ENCODE measurements around the gene PAPPA. TPM values are rescaled to one million over a fixed set of nuclear protein-coding genes. Genes with fewer than 3 reads are reported as not detected.

The PAPPA gene
- polyA plus RNA-seq, 1 donor from 2014 or later, result 0.41 TPM

DNA sequence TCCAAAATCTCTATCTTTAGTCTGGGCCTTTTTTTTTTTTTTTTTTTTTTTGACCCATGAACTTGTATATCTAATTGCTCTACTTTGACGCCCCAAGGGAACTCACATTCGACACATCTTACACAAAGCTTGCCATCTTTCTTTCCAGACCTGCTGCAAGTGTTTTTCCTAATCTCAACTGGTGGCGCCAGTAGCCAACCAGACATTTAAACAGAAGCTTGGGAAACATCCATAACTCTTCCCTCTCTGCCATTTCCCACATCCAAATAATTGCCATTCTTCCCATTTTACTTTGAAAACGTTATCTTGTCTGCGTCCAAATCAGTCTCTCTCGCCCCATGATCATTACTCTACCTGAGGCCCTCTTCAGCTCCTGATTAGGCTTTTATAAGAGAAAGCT is 130.9 kb downstream of the PAPPA start:
- Histone ChIP-seq H3K9me3 (ENCODE audit: low read length) (no peaks in the 10 kb centered on the region), H3K27me3 (ENCODE audit: insufficient read depth, low read depth, low read length) (peaks cover 24% of the 10 kb centered on the region), H3K9ac (ENCODE audit: low read length) (no peak overlapping the region), H3K4me2 (ENCODE audit: low read length) (no peak overlapping the region), H3K79me2 (replicated peaks; ENCODE audit: insufficient read depth, low read length) (no peaks in the 10 kb centered on the region), H4K20me1 (ENCODE audit: insufficient read depth) (no peaks in the 10 kb centered on the region), H3K9me2 (ENCODE audit: insufficient read depth, low read length) (no peaks in the 10 kb centered on the region), H3K27ac (ENCODE audit: low read length) (no peak overlapping the region), H2AFZ (ENCODE audit: low read depth, low read length) (no peak overlapping the region), H3K4me3 (ENCODE audit: low read length) (no peak overlapping the region), H3K36me3 (ENCODE audit: insufficient read depth, low read length) (no peaks in the 10 kb centered on the region), H3F3A (ENCODE audit: insufficient read depth, low read length, poor library complexity, severe bottlenecking) (no peaks in the 10 kb centered on the region)
- TF ChIP-seq, protein P1, sequence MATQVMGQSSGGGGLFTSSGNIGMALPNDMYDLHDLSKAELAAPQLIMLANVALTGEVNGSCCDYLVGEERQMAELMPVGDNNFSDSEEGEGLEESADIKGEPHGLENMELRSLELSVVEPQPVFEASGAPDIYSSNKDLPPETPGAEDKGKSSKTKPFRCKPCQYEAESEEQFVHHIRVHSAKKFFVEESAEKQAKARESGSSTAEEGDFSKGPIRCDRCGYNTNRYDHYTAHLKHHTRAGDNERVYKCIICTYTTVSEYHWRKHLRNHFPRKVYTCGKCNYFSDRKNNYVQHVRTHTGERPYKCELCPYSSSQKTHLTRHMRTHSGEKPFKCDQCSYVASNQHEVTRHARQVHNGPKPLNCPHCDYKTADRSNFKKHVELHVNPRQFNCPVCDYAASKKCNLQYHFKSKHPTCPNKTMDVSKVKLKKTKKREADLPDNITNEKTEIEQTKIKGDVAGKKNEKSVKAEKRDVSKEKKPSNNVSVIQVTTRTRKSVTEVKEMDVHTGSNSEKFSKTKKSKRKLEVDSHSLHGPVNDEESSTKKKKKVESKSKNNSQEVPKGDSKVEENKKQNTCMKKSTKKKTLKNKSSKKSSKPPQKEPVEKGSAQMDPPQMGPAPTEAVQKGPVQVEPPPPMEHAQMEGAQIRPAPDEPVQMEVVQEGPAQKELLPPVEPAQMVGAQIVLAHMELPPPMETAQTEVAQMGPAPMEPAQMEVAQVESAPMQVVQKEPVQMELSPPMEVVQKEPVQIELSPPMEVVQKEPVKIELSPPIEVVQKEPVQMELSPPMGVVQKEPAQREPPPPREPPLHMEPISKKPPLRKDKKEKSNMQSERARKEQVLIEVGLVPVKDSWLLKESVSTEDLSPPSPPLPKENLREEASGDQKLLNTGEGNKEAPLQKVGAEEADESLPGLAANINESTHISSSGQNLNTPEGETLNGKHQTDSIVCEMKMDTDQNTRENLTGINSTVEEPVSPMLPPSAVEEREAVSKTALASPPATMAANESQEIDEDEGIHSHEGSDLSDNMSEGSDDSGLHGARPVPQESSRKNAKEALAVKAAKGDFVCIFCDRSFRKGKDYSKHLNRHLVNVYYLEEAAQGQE (IDR thresholded peaks at IDR 0.05; ENCODE audit: borderline replicate concordance), result no peak
- no peak for TF ChIP-seq CTCF (IDR thresholded peaks at IDR 0.05; ENCODE audit: poor library complexity, severe bottlenecking)
- TF ChIP-seq EZH2 (IDR thresholded peaks at IDR 0.05; ENCODE audit: borderline replicate concordance, insufficient read depth, low read length, poor library complexity, severe bottlenecking), result no peak
- TF ChIP-seq TAF1 (IDR thresholded peaks at IDR 0.05; ENCODE audit: low read depth), result no peak
- no peak for TF ChIP-seq RAD21 (conservative IDR thresholded peaks at IDR 0.05)
- TF ChIP-seq SMC3 (conservative IDR thresholded peaks at IDR 0.05; ENCODE audit: poor library complexity), result no peak
- no peak for TF ChIP-seq EP300 (conservative IDR thresholded peaks at IDR 0.05; ENCODE audit: poor library complexity, severe bottlenecking)
- TF ChIP-seq POLR2AphosphoS5 (IDR thresholded peaks at IDR 0.05), result no peak
- TF ChIP-seq MXI1 (conservative IDR thresholded peaks at IDR 0.05; ENCODE audit: poor library complexity, severe bottlenecking), result no peak

- Histone ChIP-seq H3K36me3 (ENCODE audit: insufficient read depth, low read length) (no peaks in the 10 kb centered on the region), H3K9me3 (ENCODE audit: low read length) (no peaks in the 10 kb centered on the region), H3K27ac (ENCODE audit: low read length) (no peak overlapping the region), H3K79me2 (replicated peaks; ENCODE audit: insufficient read depth, low read length) (no peaks in the 10 kb centered on the region), H3K4me3 (ENCODE audit: low read length) (no peak overlapping the region), H2AFZ (ENCODE audit: low read depth, low read length) (no peak overlapping the region), H3F3A (ENCODE audit: insufficient read depth, low read length, poor library complexity, severe bottlenecking) (no peaks in the 10 kb centered on the region), H3K4me2 (ENCODE audit: low read length) (no peak overlapping the region), H4K20me1 (ENCODE audit: insufficient read depth) (no peaks in the 10 kb centered on the region), H3K9ac (ENCODE audit: low read length) (no peak overlapping the region), H3K9me2 (ENCODE audit: insufficient read depth, low read length) (no peaks in the 10 kb centered on the region), H3K27me3 (ENCODE audit: insufficient read depth, low read depth, low read length) (peaks cover 32% of the 10 kb centered on the region)
- TF ChIP-seq POLR2AphosphoS5 (IDR thresholded peaks at IDR 0.05), result no peak
- no peak for TF ChIP-seq SMC3 (conservative IDR thresholded peaks at IDR 0.05; ENCODE audit: poor library complexity)
- TF ChIP-seq CTCF (IDR thresholded peaks at IDR 0.05; ENCODE audit: poor library complexity, severe bottlenecking), result no peak
- TF ChIP-seq MXI1 (conservative IDR thresholded peaks at IDR 0.05; ENCODE audit: poor library complexity, severe bottlenecking), result no peak
- TF ChIP-seq, protein P1 (IDR thresholded peaks at IDR 0.05; ENCODE audit: borderline replicate concordance), result no peak
- no peak for TF ChIP-seq EP300 (conservative IDR thresholded peaks at IDR 0.05; ENCODE audit: poor library complexity, severe bottlenecking)
- TF ChIP-seq RAD21 (conservative IDR thresholded peaks at IDR 0.05), result no peak
- TF ChIP-seq EZH2 (IDR thresholded peaks at IDR 0.05; ENCODE audit: borderline replicate concordance, insufficient read depth, low read length, poor library complexity, severe bottlenecking), result no peak
- TF ChIP-seq TAF1 (IDR thresholded peaks at IDR 0.05; ENCODE audit: low read depth), result no peak
Measured at GRCh38 chr9:116285320-116285719, 131.7 kb downstream of the PAPPA start.
